GM18507 (cell line): ENCODE data around the gene SPEF2.
"Not testable (repeated sequence)": the region's sequence is repeated elsewhere in the genome, so short reads cannot be mapped to it uniquely, and the experiment has no call there.

ENCODE experiments used
- DNase-seq: peaks from one replicate; pipeline ENCODE4 v3.0.0; 2011; ENCODE audit warnings: low read depth; ENCODE audit not compliant: insufficient read length; ENCODE audit errors: extremely low spot score
- FAIRE-seq: peaks from 2 replicates; lab custom pipeline; 2011; peaks lifted over from hg19 to GRCh38; lab: Jason Lieb, UNC

Gene SPEF2

GRCh38 chr5:35651002-35651756 is 33.5 kb downstream of the SPEF2 start:
- peak; percentile 74 for FAIRE-seq
- DNase-seq, result peak; percentile 0

GRCh38 chr5:35656721-35657120 is 39.1 kb downstream of the SPEF2 start:
- no peak for FAIRE-seq
- DNase-seq, result no peak

GRCh38 chr5:35657877-35658276 is 40.2 kb downstream of the SPEF2 start:
- DNase-seq, result no peak
- FAIRE-seq, result no peak

- FAIRE-seq, result no peak
These were observed 41.9 kb downstream of the SPEF2 start for GRCh38 chr5:35659556-35659955.

GRCh38 chr5:35660451-35660850 is 42.8 kb downstream of the SPEF2 start:
- FAIRE-seq (no peak), DNase-seq (no peak)

More at GRCh38 chr5:35659556-35659955, 41.9 kb downstream of the SPEF2 start:
- no peak for DNase-seq

- DNase-seq, result no peak
- no peak for FAIRE-seq
These were observed 46.9 kb downstream of the SPEF2 start for GRCh38 chr5:35664584-35664983.

- FAIRE-seq, result no peak
- no peak for DNase-seq
These were observed 47.4 kb downstream of the SPEF2 start for GRCh38 chr5:35665096-35665495.

- no peak for DNase-seq
- FAIRE-seq, result no peak
These were observed 50.7 kb downstream of the SPEF2 start for GRCh38 chr5:35668319-35668718.

- FAIRE-seq (peak; percentile 51), DNase-seq (no peak)
These were observed 51.1 kb downstream of the SPEF2 start for GRCh38 chr5:35668794-35669193.

GRCh38 chr5:35671541-35672295 is 54.1 kb downstream of the SPEF2 start:
- DNase-seq (no peak), FAIRE-seq (no peak)

- FAIRE-seq, DNase-seq: not testable (repeated sequence)
These were observed 54.6 kb downstream of the SPEF2 start for GRCh38 chr5:35672296-35672655.

GRCh38 chr5:35672995-35673394 is 55.3 kb downstream of the SPEF2 start:
- DNase-seq (no peak), FAIRE-seq (no peak)

GRCh38 chr5:35674049-35674448 is 56.4 kb downstream of the SPEF2 start:
- DNase-seq (no peak), FAIRE-seq (no peak)

GRCh38 chr5:35675392-35675791 is 57.7 kb downstream of the SPEF2 start:
- DNase-seq (no peak), FAIRE-seq (no peak)

- FAIRE-seq (no peak), DNase-seq (no peak)
These were observed 60.2 kb downstream of the SPEF2 start for GRCh38 chr5:35677878-35678277.

GRCh38 chr5:35678661-35679060 is 61.0 kb downstream of the SPEF2 start:
- DNase-seq (no peak), FAIRE-seq (no peak)

GRCh38 chr5:35679357-35679756 is 61.7 kb downstream of the SPEF2 start:
- FAIRE-seq (no peak), DNase-seq (no peak)

GRCh38 chr5:35681911-35682310 is 64.2 kb downstream of the SPEF2 start:
- no peak for FAIRE-seq
- no peak for DNase-seq

GRCh38 chr5:35683466-35683865 is 65.8 kb downstream of the SPEF2 start:
- no peak for DNase-seq
- no peak for FAIRE-seq

GRCh38 chr5:35685161-35685560 is 67.5 kb downstream of the SPEF2 start:
- FAIRE-seq (no peak), DNase-seq (no peak)

- DNase-seq (no peak), FAIRE-seq (no peak)
These were observed 70.3 kb downstream of the SPEF2 start for GRCh38 chr5:35687961-35688360.
